ENCODE results near the gene FBN2. TPM values are rescaled to one million over a fixed set of nuclear protein-coding genes. Genes with fewer than 3 reads are reported as not detected.

FBN2 gene
- total RNA-seq, 1 experiment from 2014 or later, result 12.8 TPM

GRCh38 chr5:128318691-128319090, 219.4 kb downstream of the FBN2 start:
- no peak for DNase-seq (ENCODE audit: low read depth)

DNA sequence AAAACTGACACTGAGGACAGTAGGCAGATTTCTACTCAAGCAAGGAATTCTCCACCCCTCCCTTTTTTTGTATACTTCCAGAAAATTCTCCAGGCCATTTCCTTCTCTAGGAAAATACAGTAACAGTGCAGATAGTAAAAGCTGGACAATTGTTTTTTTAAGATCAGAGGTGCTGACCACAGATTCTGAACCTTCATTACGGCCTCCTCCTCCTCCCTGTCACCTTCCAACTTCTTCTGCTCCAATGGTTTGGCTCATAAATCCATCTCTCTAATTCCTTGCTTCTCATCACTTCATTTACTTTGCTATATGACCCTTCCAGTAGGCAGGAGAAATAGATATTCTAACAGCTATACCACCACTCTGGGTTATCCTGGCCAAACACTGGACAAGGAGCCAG, 220.6 kb downstream of the FBN2 start:
- no peak for DNase-seq (ENCODE audit: low read depth)

- DNase-seq (ENCODE audit: low read depth), result no peak
Observed at GRCh38 chr5:128315671-128316070, 222.4 kb downstream of the FBN2 start.

GRCh38 chr5:128305341-128305740, 232.7 kb downstream of the FBN2 start:
- DNase-seq (ENCODE audit: low read depth), result no peak

DNA sequence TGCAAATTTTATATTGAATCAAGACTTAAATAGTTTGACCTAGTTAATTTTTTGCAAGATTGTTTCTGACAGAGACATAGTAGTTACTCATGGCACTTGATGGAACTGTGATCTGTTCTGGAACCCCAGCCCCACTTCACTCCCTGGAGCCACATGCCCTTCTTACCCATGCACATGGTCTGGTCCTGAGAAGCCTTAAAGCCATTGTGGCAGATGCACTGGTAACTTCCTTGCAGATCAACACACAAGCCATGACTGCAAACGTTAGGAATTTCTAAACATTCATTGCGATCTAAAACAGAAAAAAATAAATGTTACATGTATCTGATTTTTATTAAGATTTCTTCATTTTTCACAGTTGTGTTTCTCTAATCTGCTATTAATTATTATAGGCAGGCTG, 233.3 kb downstream of the FBN2 start:
- DNase-seq (ENCODE audit: low read depth), result no peak

GRCh38 chr5:128304088-128304487, 234.0 kb downstream of the FBN2 start:
- peak; percentile 24 for DNase-seq (ENCODE audit: low read depth)

DNA sequence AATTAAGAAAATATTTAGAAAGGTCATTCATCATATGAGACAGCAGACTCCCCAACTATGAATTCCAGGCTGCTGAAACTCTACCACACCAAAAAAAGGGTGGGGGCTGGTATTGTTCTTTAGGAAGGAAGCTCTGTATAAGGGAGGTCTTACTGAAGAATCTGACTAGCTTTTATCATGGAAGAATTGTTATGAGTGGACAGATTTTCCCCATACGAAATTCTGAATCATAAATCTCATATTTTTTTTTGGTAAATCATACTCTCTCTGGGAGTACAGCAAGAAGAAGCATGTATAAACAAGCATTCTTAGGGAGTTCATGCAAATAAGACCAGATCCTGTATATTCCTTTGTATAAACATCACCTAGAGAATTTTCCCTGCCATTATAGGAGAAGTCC, 234.5 kb downstream of the FBN2 start:
- no peak for DNase-seq (ENCODE audit: low read depth)

DNA sequence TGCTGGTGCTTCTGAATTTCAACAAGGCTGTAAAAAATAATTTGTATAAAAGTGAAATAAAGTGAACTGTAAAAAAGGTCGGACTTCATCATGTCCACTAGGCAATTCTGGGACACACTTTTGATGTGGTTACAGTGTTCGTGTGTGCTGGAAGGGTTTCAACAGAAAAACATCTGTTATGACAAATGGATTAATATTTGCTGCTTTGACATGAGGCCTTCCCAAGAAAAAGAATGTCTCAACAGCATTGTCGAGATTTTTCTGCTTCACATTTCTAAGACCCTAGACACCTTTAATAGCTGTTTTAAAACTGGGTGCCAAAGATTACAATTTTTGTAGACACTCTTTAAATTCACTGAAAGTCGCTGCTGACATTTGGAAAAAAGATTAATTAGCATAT, 237.9 kb downstream of the FBN2 start:
- DNase-seq (ENCODE audit: low read depth), result no peak

GRCh38 chr5:128290152-128290858, 247.7 kb downstream of the FBN2 start:
- DNase-seq (ENCODE audit: low read depth), result no peak

- DNase-seq (ENCODE audit: low read depth), result peak; percentile 4
Observed at GRCh38 chr5:128287740-128288139, 250.3 kb downstream of the FBN2 start.

DNA sequence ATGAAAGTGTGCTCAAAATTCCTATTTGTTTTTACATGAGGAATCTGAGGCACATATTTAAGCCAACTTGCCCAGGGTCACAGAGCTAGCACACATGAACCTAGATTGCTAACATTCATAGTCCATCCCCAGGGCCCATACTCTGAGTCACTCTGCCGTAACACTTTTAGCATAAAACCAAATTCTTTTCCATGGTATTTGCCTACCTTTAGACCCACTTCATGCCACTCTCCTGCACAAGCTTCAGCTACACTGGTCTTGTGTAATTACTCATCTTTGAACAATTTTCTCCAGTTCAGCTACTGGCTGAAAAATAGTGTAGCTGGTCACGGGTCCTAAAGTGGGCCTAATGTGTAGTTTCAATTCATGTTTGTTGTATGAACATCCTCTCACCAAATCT, 253.8 kb downstream of the FBN2 start:
- peak; percentile 70 for DNase-seq (ENCODE audit: low read depth)

- DNase-seq (ENCODE audit: low read depth), result no peak
Observed at GRCh38 chr5:128279345-128279744, 258.7 kb downstream of the FBN2 start.

DNA sequence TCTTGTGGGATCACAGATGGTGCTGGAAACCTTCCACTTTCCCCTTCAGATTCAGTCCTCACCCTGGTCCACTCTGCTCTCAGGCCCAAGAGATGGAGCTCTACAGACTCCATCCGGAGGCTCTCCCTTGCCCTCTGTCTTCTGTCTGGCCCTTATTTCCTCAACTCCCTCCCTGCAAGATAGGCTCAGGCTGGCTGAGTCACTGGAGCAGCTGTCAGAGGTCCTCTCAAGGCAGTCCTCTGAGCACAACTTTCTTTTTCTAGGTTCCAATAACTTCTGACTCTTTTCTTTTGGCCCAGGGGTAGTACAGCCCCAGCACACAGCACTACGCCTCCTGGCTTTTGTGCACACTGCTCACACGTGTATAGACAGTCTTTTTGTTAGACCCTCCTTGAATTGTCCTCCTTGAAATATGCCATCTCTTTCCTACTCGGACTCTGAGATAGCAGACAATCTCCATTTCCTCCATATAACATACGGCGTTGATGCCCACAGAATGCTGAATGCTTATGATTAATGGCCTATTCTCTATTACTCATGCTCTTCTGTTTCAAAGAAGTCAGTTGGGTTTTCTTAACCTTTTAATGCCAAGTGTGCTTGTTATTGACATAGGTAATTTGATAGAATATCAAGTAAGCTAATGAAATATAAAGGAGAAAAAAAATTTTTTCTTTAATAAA, 261.4 kb downstream of the FBN2 start:
- peak; percentile 67 for DNase-seq (ENCODE audit: low read depth)

DNA sequence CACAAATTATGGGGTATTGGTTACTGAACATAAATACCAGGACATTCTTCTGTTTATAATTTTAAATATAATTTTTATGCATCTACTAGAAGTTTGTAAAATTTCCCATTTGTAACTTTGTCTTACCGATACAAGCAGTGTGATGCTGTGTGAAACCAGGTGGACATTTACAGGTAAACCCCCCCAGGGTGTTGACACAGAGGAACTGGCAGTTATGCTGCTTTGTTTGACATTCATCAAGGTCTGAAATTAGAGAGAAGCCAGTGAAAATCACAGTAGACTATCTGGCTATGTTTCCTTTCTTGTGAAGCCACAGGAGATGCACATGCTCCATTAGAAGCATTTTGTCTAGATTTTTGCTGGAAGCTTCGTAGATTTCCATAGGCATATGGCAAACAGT, 263.6 kb downstream of the FBN2 start:
- DNase-seq (ENCODE audit: low read depth), result no peak

DNA sequence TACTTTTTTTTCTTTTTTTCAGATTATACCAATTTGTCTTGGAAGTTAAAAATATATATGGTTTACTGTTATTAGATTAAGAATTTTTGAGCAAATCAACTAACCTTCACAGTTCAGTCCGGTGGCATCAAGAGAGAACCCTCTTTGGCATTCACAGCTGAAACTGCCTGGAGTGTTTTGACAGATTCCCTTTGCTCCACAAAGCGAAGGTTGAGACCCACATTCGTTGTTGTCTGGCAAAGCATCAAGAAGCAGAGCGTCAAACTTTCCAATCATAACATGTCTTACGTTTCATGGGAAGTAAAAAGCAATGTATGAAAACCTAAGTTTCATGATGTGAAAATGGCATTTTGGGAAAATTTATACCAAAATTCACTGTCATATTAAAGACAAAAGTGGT, 264.3 kb downstream of the FBN2 start:
- no peak for DNase-seq (ENCODE audit: low read depth)

- DNase-seq (ENCODE audit: low read depth), result peak; percentile 77
Observed at GRCh38 chr5:128271859-128272464, 266.1 kb downstream of the FBN2 start.

DNA sequence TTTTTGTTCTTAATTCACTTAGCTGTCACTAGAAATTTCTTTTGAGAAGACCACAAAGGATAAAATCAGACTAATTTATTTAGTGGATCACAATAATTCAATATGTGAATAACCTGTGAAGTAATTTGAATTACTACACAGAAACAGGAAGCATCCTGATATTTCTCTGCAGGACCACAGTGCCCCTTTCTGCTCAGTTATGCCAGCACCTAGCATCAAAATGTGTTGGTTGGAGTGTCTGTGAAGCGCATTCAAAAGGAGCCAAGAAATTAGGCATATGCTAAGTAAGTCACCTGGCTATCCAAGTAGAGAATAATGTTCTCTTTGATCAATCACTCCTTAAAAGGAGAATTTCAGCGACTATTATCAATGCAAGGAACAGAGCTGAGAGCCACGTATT, 267.0 kb downstream of the FBN2 start:
- DNase-seq (ENCODE audit: low read depth), result no peak

- DNase-seq (ENCODE audit: low read depth), result no peak
Observed at GRCh38 chr5:128264564-128265360, 273.3 kb downstream of the FBN2 start.

DNA sequence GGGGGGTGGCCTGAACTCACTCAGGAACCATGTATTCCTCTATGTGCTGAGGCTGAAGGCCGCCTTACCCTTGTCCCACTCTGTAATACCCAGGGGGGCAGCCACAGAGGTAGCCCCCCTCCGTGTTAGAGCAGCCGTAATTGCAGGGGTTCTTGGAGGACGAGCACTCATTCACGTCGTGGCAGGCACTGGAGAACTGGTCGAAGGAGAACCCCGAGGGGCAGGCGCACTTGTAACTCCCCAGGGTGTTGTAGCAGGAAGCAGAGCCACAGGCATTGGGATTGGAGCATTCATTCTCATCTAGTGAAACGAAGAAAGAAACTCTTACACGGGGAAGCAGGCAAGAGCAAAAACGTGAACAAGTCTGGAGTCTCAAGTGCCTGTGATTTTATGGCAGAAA, 274.7 kb downstream of the FBN2 start:
- DNase-seq (ENCODE audit: low read depth), result no peak

GRCh38 chr5:128262911-128263310, 275.1 kb downstream of the FBN2 start:
- no peak for DNase-seq (ENCODE audit: low read depth)

GRCh38 chr5:128259607-128260021, 278.4 kb downstream of the FBN2 start:
- no peak for DNase-seq (ENCODE audit: low read depth)

GRCh38 chr5:128258372-128258771, 279.7 kb downstream of the FBN2 start:
- DNase-seq (ENCODE audit: low read depth), result no peak

Data from HT1080 (cell line).